ENCODE measurements around the gene ERBB3.

ERBB3 gene

DNA sequence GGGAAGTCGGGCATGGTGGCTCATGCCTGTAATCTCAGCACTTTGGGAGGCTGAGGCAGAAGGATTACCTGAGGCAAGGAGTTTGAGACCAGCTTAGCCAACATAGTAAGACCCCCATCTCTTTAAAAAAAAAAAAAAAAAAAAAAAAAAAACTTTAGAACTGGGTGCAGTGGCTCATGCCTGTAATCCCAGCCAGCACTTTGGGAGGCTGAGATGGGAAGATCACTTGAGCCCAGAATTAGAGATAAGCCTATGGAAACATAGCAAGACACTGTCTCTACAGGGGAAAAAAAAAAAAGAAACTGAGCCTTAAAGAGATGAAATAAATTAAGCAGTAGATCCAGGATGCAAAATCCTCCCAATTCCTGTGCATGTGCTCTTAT is 22.7 kb downstream of the ERBB3 start:
- ChIA-PET CTCF (interaction anchor here (1.1 to 4.7 kb wide), 8 partner anchors 12 to 364 kb away, joined by 3 to 27 read pairs (median 6); partner anchors contain the start of genes ERBB3, RPL41 and ZC3H10), POLR2A (interaction anchor here (0.6 to 3.9 kb wide), 4 partner anchors 8 to 23 kb away, joined by 3 to 165 read pairs (median 31); partner anchors contain the start of genes ERBB3, RPL41 and ZC3H10)
- Histone ChIP-seq H3K36me3 (ENCODE audit: control insufficient read depth in 2 of 2, insufficient read depth in 1 of 2, low read length in 2 of 2) (peaks cover 10 to 37% of the 10 kb centered on the region in 2 experiments), H3K4me1 (ENCODE audit: control insufficient read depth, insufficient read depth, low read length) (0 out of 2 replicates have a peak, but pooled peaks cover 2% of the 10 kb centered on the region), H3K27ac (ENCODE audit: extremely low read depth, low read depth, low read length) (no peak overlapping the region), H3K4me3 (ENCODE audit: low read depth, low read length) (no peak overlapping the region), H3K9me3 (ENCODE audit: control insufficient read depth, insufficient read depth, low read depth, low read length) (no peaks in the 10 kb centered on the region)
- no peak for TF ChIP-seq ZNF561 (tag by site-specific recombination; IDR thresholded peaks at IDR 0.05; ENCODE audit: borderline replicate concordance)
- no peak for TF ChIP-seq ZNF596 (tag by site-specific recombination; IDR thresholded peaks at IDR 0.05)
- no peak for TF ChIP-seq ZNF157 (tag by site-specific recombination; IDR thresholded peaks at IDR 0.05)
- TF ChIP-seq, protein P1, sequence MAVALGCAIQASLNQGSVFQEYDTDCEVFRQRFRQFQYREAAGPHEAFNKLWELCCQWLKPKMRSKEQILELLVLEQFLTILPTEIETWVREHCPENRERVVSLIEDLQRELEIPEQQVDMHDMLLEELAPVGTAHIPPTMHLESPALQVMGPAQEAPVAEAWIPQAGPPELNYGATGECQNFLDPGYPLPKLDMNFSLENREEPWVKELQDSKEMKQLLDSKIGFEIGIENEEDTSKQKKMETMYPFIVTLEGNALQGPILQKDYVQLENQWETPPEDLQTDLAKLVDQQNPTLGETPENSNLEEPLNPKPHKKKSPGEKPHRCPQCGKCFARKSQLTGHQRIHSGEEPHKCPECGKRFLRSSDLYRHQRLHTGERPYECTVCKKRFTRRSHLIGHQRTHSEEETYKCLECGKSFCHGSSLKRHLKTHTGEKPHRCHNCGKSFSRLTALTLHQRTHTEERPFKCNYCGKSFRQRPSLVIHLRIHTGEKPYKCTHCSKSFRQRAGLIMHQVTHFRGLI (tag by site-specific recombination; IDR thresholded peaks at IDR 0.05) = no peak
- TF ChIP-seq ZNF112 (tag by site-specific recombination; IDR thresholded peaks at IDR 0.05) = no peak
- TF ChIP-seq, protein P2, sequence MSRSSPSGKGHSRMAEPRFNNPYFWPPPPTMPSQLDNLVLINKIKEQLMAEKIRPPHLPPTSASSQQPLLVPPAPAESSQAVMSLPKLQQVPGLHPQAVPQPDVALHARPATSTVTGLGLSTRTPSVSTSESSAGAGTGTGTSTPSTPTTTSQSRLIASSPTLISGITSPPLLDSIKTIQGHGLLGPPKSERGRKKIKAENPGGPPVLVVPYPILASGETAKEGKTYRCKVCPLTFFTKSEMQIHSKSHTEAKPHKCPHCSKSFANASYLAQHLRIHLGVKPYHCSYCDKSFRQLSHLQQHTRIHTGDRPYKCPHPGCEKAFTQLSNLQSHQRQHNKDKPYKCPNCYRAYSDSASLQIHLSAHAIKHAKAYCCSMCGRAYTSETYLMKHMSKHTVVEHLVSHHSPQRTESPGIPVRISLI (tag by site-specific recombination; IDR thresholded peaks at IDR 0.05) = peak; percentile 92
- no peak for TF ChIP-seq ZNF335 (tag by site-specific recombination; conservative IDR thresholded peaks at IDR 0.05)

DNA sequence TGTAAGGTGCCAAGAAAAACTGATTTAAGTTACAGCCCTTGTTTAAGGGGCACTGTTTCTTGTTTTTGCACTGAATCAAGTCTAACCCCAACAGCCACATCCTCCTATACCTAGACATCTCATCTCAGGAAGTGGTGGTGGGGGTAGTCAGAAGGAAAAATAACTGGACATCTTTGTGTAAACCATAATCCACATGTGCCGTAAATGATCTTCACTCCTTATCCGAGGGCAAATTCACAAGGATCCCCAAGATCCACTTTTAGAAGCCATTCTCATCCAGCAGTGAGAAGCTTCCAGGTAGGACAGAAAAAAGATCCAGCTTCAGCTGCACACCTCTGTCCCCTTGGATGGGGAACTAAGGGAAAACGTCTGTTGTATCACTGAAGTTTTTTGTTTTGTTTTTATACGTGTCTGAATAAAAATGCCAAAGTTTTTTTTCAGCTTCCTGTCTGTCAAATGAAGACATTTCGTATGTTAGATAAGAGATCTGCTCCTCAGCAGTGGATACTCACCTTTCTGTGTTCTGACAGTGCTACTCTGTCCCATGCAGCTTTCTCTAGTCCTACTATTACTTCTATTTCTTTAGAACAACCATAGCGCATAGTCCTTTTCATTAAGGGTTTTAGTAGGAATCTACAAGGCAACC is 23.2 kb downstream of the ERBB3 start:
- Histone ChIP-seq H3K36me3 (ENCODE audit: control insufficient read depth in 2 of 2, insufficient read depth in 1 of 2, low read length in 2 of 2) (peaks cover 15 to 42% of the 10 kb centered on the region in 2 experiments), H3K4me1 (ENCODE audit: control insufficient read depth, insufficient read depth, low read length) (0 out of 2 replicates have a peak, but pooled peaks cover 2% of the 10 kb centered on the region), H3K9me3 (ENCODE audit: control insufficient read depth, insufficient read depth, low read depth, low read length) (no peaks in the 10 kb centered on the region), H3K4me3 (ENCODE audit: low read depth, low read length) (peak overlapping the region; percentile 65; the same call in 1 of the 2 replicates), H3K27ac (ENCODE audit: extremely low read depth, low read depth, low read length) (0 out of 2 replicates have a peak overlapping the region, but pooled peaks have one; percentile 32)
- POLR2A ChIA-PET = interaction anchor here (0.6 to 3.9 kb wide), 17 partner anchors 8 to 257 kb away, joined by 4 to 165 read pairs (median 7); partner anchors contain the start of genes ANKRD52, CNPY2, CS and ERBB3
- TF ChIP-seq IKZF3 (tag by site-specific recombination; IDR thresholded peaks at IDR 0.05) (peak; percentile 21; the same call in 1 of the 2 replicates), HOXD13 (CRISPR knock-in tag; IDR thresholded peaks at IDR 0.05; ENCODE audit: borderline replicate concordance) (no peak)
- CTCF ChIA-PET = interaction anchor here (0.6 to 4.7 kb wide), 11 partner anchors 13 to 364 kb away, joined by 3 to 27 read pairs (median 5); partner anchors contain the start of genes ERBB3, RNF41, RPL41 and ZC3H10

DNA sequence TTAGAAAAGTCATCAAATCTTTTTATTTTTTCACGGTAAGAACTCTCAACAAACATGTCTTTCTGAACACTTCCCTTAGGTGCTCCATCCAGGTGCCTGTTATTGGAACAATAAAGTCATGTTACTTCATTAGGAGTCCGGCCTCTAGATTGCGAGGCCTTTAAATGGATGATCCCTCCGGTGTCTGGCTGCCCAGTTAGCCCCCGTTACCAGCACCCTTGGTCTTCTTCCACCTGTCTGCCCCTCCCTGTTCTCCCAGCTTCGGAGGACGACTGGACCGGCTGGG is 23.8 kb downstream of the ERBB3 start:
- peaks cover 21 to 48% of the 10 kb centered on the region in 2 experiments for H3K36me3 ChIP-seq (ENCODE audit: control insufficient read depth in 2 of 2, insufficient read depth in 1 of 2, low read length in 2 of 2)
- POLR2A ChIA-PET = interaction anchor here (0.6 to 3.9 kb wide), 33 partner anchors 8 to 365 kb away, joined by 3 to 165 read pairs (median 6); partner anchors contain the start of genes ANKRD52, CNPY2, CS and ERBB3
- no peak for TF ChIP-seq ZNF350 (tag by site-specific recombination; IDR thresholded peaks at IDR 0.05)
- no peak for TF ChIP-seq KLF7 (tag by site-specific recombination; IDR thresholded peaks at IDR 0.05; ENCODE audit: borderline replicate concordance)
- TF ChIP-seq, protein P3, sequence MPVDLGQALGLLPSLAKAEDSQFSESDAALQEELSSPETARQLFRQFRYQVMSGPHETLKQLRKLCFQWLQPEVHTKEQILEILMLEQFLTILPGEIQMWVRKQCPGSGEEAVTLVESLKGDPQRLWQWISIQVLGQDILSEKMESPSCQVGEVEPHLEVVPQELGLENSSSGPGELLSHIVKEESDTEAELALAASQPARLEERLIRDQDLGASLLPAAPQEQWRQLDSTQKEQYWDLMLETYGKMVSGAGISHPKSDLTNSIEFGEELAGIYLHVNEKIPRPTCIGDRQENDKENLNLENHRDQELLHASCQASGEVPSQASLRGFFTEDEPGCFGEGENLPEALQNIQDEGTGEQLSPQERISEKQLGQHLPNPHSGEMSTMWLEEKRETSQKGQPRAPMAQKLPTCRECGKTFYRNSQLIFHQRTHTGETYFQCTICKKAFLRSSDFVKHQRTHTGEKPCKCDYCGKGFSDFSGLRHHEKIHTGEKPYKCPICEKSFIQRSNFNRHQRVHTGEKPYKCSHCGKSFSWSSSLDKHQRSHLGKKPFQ (tag by site-specific recombination; IDR thresholded peaks at IDR 0.05) = no peak
- TF ChIP-seq ZNF654 (tag by site-specific recombination; IDR thresholded peaks at IDR 0.05; ENCODE audit: low read depth) = no peak; the same call in 1 of the 2 replicates
- TF ChIP-seq ZFP3 (tag by site-specific recombination; IDR thresholded peaks at IDR 0.05; ENCODE audit: low read depth) = no peak
- no peak for TF ChIP-seq KLF8 (tag by site-specific recombination; IDR thresholded peaks at IDR 0.05)
- TF ChIP-seq ZNF248 (tag by site-specific recombination; IDR thresholded peaks at IDR 0.05) = no peak
- TF ChIP-seq BCL11A (tag by site-specific recombination; IDR thresholded peaks at IDR 0.05; ENCODE audit: low read depth) = no peak
- TF ChIP-seq, protein P4, sequence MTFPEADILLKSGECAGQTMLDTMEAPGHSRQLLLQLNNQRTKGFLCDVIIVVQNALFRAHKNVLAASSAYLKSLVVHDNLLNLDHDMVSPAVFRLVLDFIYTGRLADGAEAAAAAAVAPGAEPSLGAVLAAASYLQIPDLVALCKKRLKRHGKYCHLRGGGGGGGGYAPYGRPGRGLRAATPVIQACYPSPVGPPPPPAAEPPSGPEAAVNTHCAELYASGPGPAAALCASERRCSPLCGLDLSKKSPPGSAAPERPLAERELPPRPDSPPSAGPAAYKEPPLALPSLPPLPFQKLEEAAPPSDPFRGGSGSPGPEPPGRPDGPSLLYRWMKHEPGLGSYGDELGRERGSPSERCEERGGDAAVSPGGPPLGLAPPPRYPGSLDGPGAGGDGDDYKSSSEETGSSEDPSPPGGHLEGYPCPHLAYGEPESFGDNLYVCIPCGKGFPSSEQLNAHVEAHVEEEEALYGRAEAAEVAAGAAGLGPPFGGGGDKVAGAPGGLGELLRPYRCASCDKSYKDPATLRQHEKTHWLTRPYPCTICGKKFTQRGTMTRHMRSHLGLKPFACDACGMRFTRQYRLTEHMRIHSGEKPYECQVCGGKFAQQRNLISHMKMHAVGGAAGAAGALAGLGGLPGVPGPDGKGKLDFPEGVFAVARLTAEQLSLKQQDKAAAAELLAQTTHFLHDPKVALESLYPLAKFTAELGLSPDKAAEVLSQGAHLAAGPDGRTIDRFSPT (tag by site-specific recombination; IDR thresholded peaks at IDR 0.05) = no peak
- TF ChIP-seq ZNF121 (tag by site-specific recombination; IDR thresholded peaks at IDR 0.05) = no peak
- TF ChIP-seq, protein P5, sequence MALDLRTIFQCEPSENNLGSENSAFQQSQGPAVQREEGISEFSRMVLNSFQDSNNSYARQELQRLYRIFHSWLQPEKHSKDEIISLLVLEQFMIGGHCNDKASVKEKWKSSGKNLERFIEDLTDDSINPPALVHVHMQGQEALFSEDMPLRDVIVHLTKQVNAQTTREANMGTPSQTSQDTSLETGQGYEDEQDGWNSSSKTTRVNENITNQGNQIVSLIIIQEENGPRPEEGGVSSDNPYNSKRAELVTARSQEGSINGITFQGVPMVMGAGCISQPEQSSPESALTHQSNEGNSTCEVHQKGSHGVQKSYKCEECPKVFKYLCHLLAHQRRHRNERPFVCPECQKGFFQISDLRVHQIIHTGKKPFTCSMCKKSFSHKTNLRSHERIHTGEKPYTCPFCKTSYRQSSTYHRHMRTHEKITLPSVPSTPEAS (tag by site-specific recombination; IDR thresholded peaks at IDR 0.05) = no peak
- no peak for TF ChIP-seq ZNF549 (tag by site-specific recombination; IDR thresholded peaks at IDR 0.05)
- no peak for TF ChIP-seq ZNF404 (tag by site-specific recombination; IDR thresholded peaks at IDR 0.05)
- no peak for TF ChIP-seq ZNF555 (tag by site-specific recombination; conservative IDR thresholded peaks at IDR 0.05)

More for the DNA sequence above, 23.8 kb downstream of the ERBB3 start:
- H3K4me3 ChIP-seq (ENCODE audit: low read depth, low read length) = peak overlapping the region; percentile 65
- CTCF ChIA-PET = interaction anchor here (0.6 to 4.7 kb wide), 13 partner anchors 9 to 736 kb away, joined by 3 to 27 read pairs (median 4); partner anchors contain the start of genes ERBB3, RNF41, RPL41 and SMARCC2
- H3K4me1 ChIP-seq (ENCODE audit: control insufficient read depth, insufficient read depth, low read length) = 0 out of 2 replicates have a peak, but pooled peaks cover 2% of the 10 kb centered on the region
- H3K27ac ChIP-seq (ENCODE audit: extremely low read depth, low read depth, low read length) = peak overlapping the region; percentile 32
- H3K9me3 ChIP-seq (ENCODE audit: control insufficient read depth, insufficient read depth, low read depth, low read length) = no peaks in the 10 kb centered on the region

Measured in HEK293 (cell line).